RWPE1 (cell line): Measurements from ENCODE around the gene SELENOP.

ENCODE experiments used
- CTCF ChIA-PET: fragments of 350-600 bp; sonication (Branson Sonifier 250); formaldehyde crosslinking; extraction: SDS; loops from one replicate; lab custom pipeline; 2021; lab: Yijun Ruan, JAX
- POLR2A ChIA-PET: fragments of 400-600 bp; formaldehyde crosslinking; extraction: SDS; loops from one replicate; lab custom pipeline; 2020; ENCODE audit warnings: antibody characterized with exemption; ENCODE audit not compliant: low non-redundant PET; lab: Yijun Ruan, JAX
- DNase-seq: peaks from one replicate; pipeline ENCODE4 v3.0.0; 2012; ENCODE audit warnings: low spot score
- H3K27ac ChIP-seq: fragments of 450-650 bp; 2 replicates; pipeline ENCODE4 v1.5.1; 2017
- CTCF ChIP-seq: fragments of 450-650 bp; conservative IDR thresholded peaks from 2 replicates; pipeline ENCODE4 v1.5.1; 2017; ENCODE audit warnings: low read depth, mild to moderate bottlenecking

The SELENOP gene

GRCh38 chr5:42799241-42799608 is 12.5 kb downstream of the SELENOP start:
- no peak overlapping the region for H3K27ac ChIP-seq
- no peak for DNase-seq
- ChIA-PET CTCF (interaction anchor here (0.6 kb wide), 1 partner anchor 268 kb away, joined by 6 read pairs; no protein-coding TSS in a partner anchor), POLR2A (no interaction called here)
- TF ChIP-seq CTCF = no peak

- no peak for TF ChIP-seq CTCF
- CTCF ChIA-PET = no interaction called here
- DNase-seq = no peak
- H3K27ac ChIP-seq = no peak overlapping the region
- POLR2A ChIA-PET = no interaction called here
These were observed 13.1 kb downstream of the SELENOP start for GRCh38 chr5:42798284-42799240.

DNA sequence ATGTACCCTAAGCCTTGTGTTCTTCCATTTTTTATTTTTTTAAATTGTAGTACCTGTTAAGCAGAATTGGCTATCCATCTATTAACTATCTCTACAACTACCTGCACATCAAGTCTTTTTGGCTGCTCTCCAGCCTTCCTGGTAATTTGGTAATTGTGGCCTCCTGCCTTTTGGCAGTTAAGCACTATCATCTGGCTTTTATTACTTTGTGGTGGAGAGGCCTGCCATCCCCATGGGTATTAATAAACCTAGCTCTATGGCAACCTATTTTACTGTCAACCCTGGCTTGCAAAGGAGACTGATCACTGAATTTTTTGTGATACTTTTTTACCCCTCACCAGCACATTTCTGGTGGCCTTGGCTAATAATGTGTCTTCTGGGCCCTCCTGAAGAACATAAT is 20.5 kb downstream of the SELENOP start:
- no peak for TF ChIP-seq CTCF
- CTCF ChIA-PET = no interaction called here
- POLR2A ChIA-PET = no interaction called here
- no peak overlapping the region for H3K27ac ChIP-seq
- no peak for DNase-seq

- CTCF ChIA-PET = interaction anchor here (0.6 kb wide), 1 partner anchor 680 kb away, joined by 3 read pairs; no protein-coding TSS in a partner anchor
- H3K27ac ChIP-seq = no peak overlapping the region
- no peak for DNase-seq
- TF ChIP-seq CTCF = no peak
- POLR2A ChIA-PET = no interaction called here
These were observed 23.8 kb downstream of the SELENOP start for GRCh38 chr5:42787845-42788244.

- no peak for DNase-seq
- TF ChIP-seq CTCF = no peak
- ChIA-PET POLR2A (no interaction called here), CTCF (no interaction called here)
- H3K27ac ChIP-seq = no peak overlapping the region
These were observed 24.6 kb downstream of the SELENOP start for GRCh38 chr5:42787073-42787472.

- DNase-seq = no peak
- ChIA-PET POLR2A (no interaction called here), CTCF (no interaction called here)
- H3K27ac ChIP-seq = no peak overlapping the region
- TF ChIP-seq CTCF = no peak
These were observed 25.9 kb downstream of the SELENOP start for GRCh38 chr5:42785756-42786155.
